Heart left ventricle (tissue), 13 donors: ENCODE measurements around the gene CERKL.

Experiments
- CTCF ChIP-seq, 12 donors: fragments of 200-600 bp; sonication (generic) in 4 of 12; IDR thresholded peaks; one replicate each; pipeline versions ENCODE4 v1.5.0 to v1.8.0; 2018 to 2022; ENCODE audit warnings: antibody characterized with exemption in 12 of 12, mild to moderate bottlenecking in 5 of 12
- POLR2A ChIP-seq, 2 donors: fragments of 450-650 bp; IDR thresholded peaks; one replicate each; pipeline ENCODE4 v1.6.1; 2017; ENCODE audit warnings: antibody characterized with exemption in 2 of 2, mild to moderate bottlenecking in 2 of 2, moderate library complexity in 2 of 2
- donor health status: ischemic (EF 13 %, LVEDD 7.1; RV severe dilation, severe dysfunction).
- donor health status: DM: no; HTN: yes; CAD: no.
- donor health status: DM: no; HTN: no; CAD: no.
- donor health status: ischemic (EF 25% LVEDD 6.9; RV normal size, moderate dysfunction).
- donor health status: ischemic (EF 25% LVEDD 5.7; RV mildly dilated, moderate dysfunction).
- donor health status: ischemic (EF 35%, LVEDD 5.7; RV mildly dilated, moderate dysfunction).
- donor health status: nonischemic (EF 11% LVEDD 7.7; RV severe dilation, severe dysfunction).
- donor health status: DM: yes; HTN: yes; CAD: no.
- donor health status: PGD.
- donor health status: ischemic (EF 29% LVEDD 5.4; RV normal size, mild dysfunction).
- donor health status: nonischemic (EF 23%, LVEDD 6.1; RV moderate dilation, normal function).

- no peak for TF ChIP-seq CTCF (IDR thresholded peaks at IDR 0.05)
- no peak for TF ChIP-seq POLR2A (IDR thresholded peaks at IDR 0.05)
Observed at GRCh38 chr2:181686576-181687185, 29.8 kb upstream of the CERKL start.
